GM12891 (cell line): ENCODE measurements around the gene ASB3.

Source experiments
- PAX5 ChIP-seq: IDR thresholded peaks from 2 replicates; pipeline ENCODE4 v1.6.1; 2011; ENCODE audit warnings: low read length, moderate library complexity, mild to moderate bottlenecking; ENCODE audit not compliant: insufficient read depth, severe bottlenecking
- POLR2A ChIP-seq: IDR thresholded peaks from 2 replicates; pipeline ENCODE4 v1.6.1; 2011; ENCODE audit warnings: low read depth, low read length, control low read depth
- POLR2AphosphoS5 ChIP-seq: IDR thresholded peaks from 2 replicates; pipeline ENCODE4 v1.6.1; 2011; ENCODE audit warnings: low read depth, low read length, control low read depth
- POU2F2 ChIP-seq: IDR thresholded peaks from 2 replicates; pipeline ENCODE4 v1.6.1; 2011; ENCODE audit warnings: low read depth, mild to moderate bottlenecking, control low read depth, low read length, moderate library complexity
- SPI1 ChIP-seq: IDR thresholded peaks from 2 replicates; pipeline ENCODE4 v1.6.1; 2011; ENCODE audit warnings: low read depth, low read length, control low read depth
- TAF1 ChIP-seq: IDR thresholded peaks from 2 replicates; pipeline ENCODE4 v1.6.1; 2011; ENCODE audit warnings: low read depth, low read length, control low read depth

DNA sequence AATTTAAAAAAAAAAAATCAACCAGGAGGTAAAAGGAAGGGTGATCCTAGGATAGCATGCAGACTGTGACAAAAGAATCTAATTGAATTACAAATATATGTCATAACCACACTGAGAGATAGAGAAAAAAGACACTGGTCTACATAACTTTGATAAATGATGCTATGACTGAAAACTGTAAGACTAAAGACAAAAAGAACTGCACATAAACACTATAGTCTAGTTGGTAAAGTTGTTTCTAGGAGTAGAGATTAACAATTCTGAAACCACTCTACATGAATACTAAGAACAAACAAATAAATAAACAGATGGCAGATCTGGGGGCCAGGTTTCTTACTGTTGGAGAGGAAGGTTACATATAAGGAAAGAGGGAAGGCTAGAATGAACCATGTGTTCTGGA lies 33.7 kb downstream of the ASB3 start:
- TF ChIP-seq POLR2A (no peak), TAF1 (no peak), POLR2AphosphoS5 (no peak), SPI1 (no peak), POU2F2 (no peak), PAX5 (no peak)
